Measurements from ENCODE around the gene KRTAP10-3. TPM values are rescaled to one million over a fixed set of nuclear protein-coding genes. Genes with fewer than 3 reads are reported as not detected.
A peak's percentile ranks its signal among the peaks of the same experiment; 100 is the strongest.

The KRTAP10-3 gene
- total and polyA plus RNA-seq, 2 of the 13 experiments (the other 11 are each of a cell fraction or from before 2014, with no cell fraction given): not detected

- TF ChIP-seq, protein P1, sequence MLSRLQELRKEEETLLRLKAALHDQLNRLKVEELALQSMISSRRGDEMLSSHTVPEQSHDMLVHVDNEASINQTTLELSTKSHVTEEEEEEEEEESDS (CRISPR knock-in tag; IDR thresholded peaks at IDR 0.05; ENCODE audit: borderline replicate concordance): no peak
- TF ChIP-seq CREB1 (IDR thresholded peaks at IDR 0.05) (peak; percentile 85), CREB1 (CRISPR knock-in tag; IDR thresholded peaks at IDR 0.05) (no peak), NRL (CRISPR knock-in tag; IDR thresholded peaks at IDR 0.05; ENCODE audit: borderline replicate concordance) (no peak), ZHX1 (CRISPR knock-in tag; IDR thresholded peaks at IDR 0.05; ENCODE audit: low read depth) (0 out of 2 replicates have a peak, but pooled peaks have one; percentile 44), FOSL2 (CRISPR knock-in tag; IDR thresholded peaks at IDR 0.05) (peak; percentile 21; the same call in 1 of the 2 replicates), ZNF280D (CRISPR knock-in tag; IDR thresholded peaks at IDR 0.05) (no peak), PAF1 (CRISPR knock-in tag; IDR thresholded peaks at IDR 0.05) (0 out of 2 replicates have a peak, but pooled peaks have one; percentile 62), FOXK2 (IDR thresholded peaks at IDR 0.05) (no peak), CHCHD3 (CRISPR knock-in tag; IDR thresholded peaks at IDR 0.05) (no peak), ONECUT2 (CRISPR knock-in tag; IDR thresholded peaks at IDR 0.05) (no peak), ZNF282 (IDR thresholded peaks at IDR 0.05; ENCODE audit: partially characterized antibody) (no peak), SOX5 (CRISPR knock-in tag; IDR thresholded peaks at IDR 0.05; ENCODE audit: borderline replicate concordance) (no peak), ZNF607 (CRISPR knock-in tag; IDR thresholded peaks at IDR 0.05; ENCODE audit: borderline replicate concordance) (no peak), SRY (CRISPR knock-in tag; IDR thresholded peaks at IDR 0.05) (0 out of 2 replicates have a peak, but pooled peaks have one; percentile 32), JUNB (CRISPR knock-in tag; IDR thresholded peaks at IDR 0.05; ENCODE audit: borderline replicate concordance) (no peak), DR1 (CRISPR knock-in tag; IDR thresholded peaks at IDR 0.05) (no peak; the same call in 1 of the 2 replicates), NFKBIZ (CRISPR knock-in tag; IDR thresholded peaks at IDR 0.05) (0 out of 2 replicates have a peak, but pooled peaks have one; percentile 24), ZSCAN29 (CRISPR knock-in tag; conservative IDR thresholded peaks at IDR 0.05) (no peak), ZNF775 (CRISPR knock-in tag; IDR thresholded peaks at IDR 0.05; ENCODE audit: borderline replicate concordance) (no peak), NFATC3 (CRISPR knock-in tag; IDR thresholded peaks at IDR 0.05) (no peak), SSRP1 (CRISPR knock-in tag; IDR thresholded peaks at IDR 0.05) (peak; percentile 20; the same call in 1 of the 2 replicates), CBX1 (IDR thresholded peaks at IDR 0.05; ENCODE audit: low read depth) (peak; percentile 33)
- TF ChIP-seq, protein P2, sequence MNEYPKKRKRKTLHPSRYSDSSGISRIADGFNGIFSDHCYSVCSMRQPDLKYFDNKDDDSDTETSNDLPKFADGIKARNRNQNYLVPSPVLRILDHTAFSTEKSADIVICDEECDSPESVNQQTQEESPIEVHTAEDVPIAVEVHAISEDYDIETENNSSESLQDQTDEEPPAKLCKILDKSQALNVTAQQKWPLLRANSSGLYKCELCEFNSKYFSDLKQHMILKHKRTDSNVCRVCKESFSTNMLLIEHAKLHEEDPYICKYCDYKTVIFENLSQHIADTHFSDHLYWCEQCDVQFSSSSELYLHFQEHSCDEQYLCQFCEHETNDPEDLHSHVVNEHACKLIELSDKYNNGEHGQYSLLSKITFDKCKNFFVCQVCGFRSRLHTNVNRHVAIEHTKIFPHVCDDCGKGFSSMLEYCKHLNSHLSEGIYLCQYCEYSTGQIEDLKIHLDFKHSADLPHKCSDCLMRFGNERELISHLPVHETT (CRISPR knock-in tag; conservative IDR thresholded peaks at IDR 0.05): no peak
Observed at GRCh38 chr21:44517175-44517899, 41.3 kb downstream of the KRTAP10-3 start (continued).
